OCI-LY3 (cell line): ENCODE measurements around the gene MTMR2.
"Not testable (repeated sequence)": the region's sequence is repeated elsewhere in the genome, so short reads cannot be mapped to it uniquely, and the experiment has no call there.

Experiments
- H2AFZ ChIP-seq: fragments of 200-600, 300-600 bp; shearing (Covaris generic); 2 replicates; pipeline ENCODE4 v1.6.0; 2014; ENCODE audit warnings: antibody characterized with exemption, low read depth, low read length
- H3K27ac ChIP-seq: fragments of 200-600, 300-600 bp; sonication (generic); 2 replicates; pipeline ENCODE4 v1.5.1; 2014; ENCODE audit warnings: mild to moderate bottlenecking, low read length, moderate library complexity, mixed read lengths
- H3K27me3 ChIP-seq: fragments of 200-600, 300-600 bp; sonication (generic); 2 replicates; pipeline ENCODE4 v1.6.1; 2014; ENCODE audit warnings: low read depth, low read length, mixed read lengths
- H3K36me3 ChIP-seq: fragments of 200-600, 300-600 bp; sonication (generic); replicated peaks from 2 replicates; pipeline ENCODE3; 2014; ENCODE audit warnings: low read depth, low read length, mixed read lengths
- H3K4me1 ChIP-seq: fragments of 300-600, 200-600 bp; sonication (generic); 2 replicates; pipeline ENCODE4 v1.6.1; 2014; ENCODE audit warnings: low read length, mixed read lengths
- H3K4me2 ChIP-seq: fragments of 200-600, 300-600 bp; sonication (generic); 2 replicates; pipeline ENCODE4 v1.6.1; 2014; ENCODE audit warnings: low read length, mixed read lengths
- H3K4me3 ChIP-seq: fragments of 300-600, 200-600 bp; sonication (generic); 2 replicates; pipeline ENCODE4 v1.5.1; 2014; ENCODE audit warnings: antibody characterized with exemption, mild to moderate bottlenecking, low read length, moderate library complexity
- H3K79me2 ChIP-seq: fragments of 300-600, 200-600 bp; shearing (Covaris generic); 2 replicates; pipeline ENCODE4 v1.6.1; 2014; ENCODE audit warnings: mild to moderate bottlenecking, low read length, mixed read lengths
- H3K9ac ChIP-seq: fragments of 300-600, 200-600 bp; shearing (Covaris generic); 2 replicates; pipeline ENCODE4 v1.6.0; 2014; ENCODE audit warnings: mild to moderate bottlenecking, low read length, moderate library complexity
- H3K9me3 ChIP-seq: fragments of 200-600, 300-600 bp; shearing (Covaris generic); 2 replicates; pipeline ENCODE4 v1.6.1; 2014; ENCODE audit warnings: low read length, mixed read lengths; ENCODE audit not compliant: insufficient read depth
- H4K20me1 ChIP-seq: fragments of 200-600, 300-600 bp; sonication (generic); 2 replicates; pipeline ENCODE4 v1.6.1; 2016; ENCODE audit warnings: low read length, mixed read lengths; ENCODE audit not compliant: insufficient read depth
- CTCF ChIP-seq: fragments of 200-600, 300-600 bp; sonication (generic); IDR thresholded peaks from 2 replicates; pipeline ENCODE4 v1.5.1; 2014; ENCODE audit warnings: antibody characterized with exemption, low read length, low read depth
- EZH2phosphoT487 ChIP-seq: fragments of 200-600 bp; shearing (Covaris generic); IDR thresholded peaks from 2 replicates; pipeline ENCODE4 v1.6.1; 2018; ENCODE audit warnings: antibody characterized with exemption, mixed run types, low read depth

MTMR2 gene

GRCh38 chr11:95829580-95830259 is 94.2 kb downstream of the MTMR2 start:
- H3K36me3 ChIP-seq = peaks cover 35% of the 10 kb centered on the region
- no peaks in the 10 kb centered on the region for H3K79me2 ChIP-seq
- peaks cover 20% of the 10 kb centered on the region for H3K4me1 ChIP-seq
- no peak overlapping the region for H3K4me2 ChIP-seq
- no peak overlapping the region for H3K27ac ChIP-seq
- no peaks in the 10 kb centered on the region for H3K27me3 ChIP-seq
- H3K9me3 ChIP-seq = no peaks in the 10 kb centered on the region
- no peak overlapping the region for H3K4me3 ChIP-seq
- H2AFZ ChIP-seq = no peak overlapping the region
- H4K20me1 ChIP-seq = no peaks in the 10 kb centered on the region
- no peak overlapping the region for H3K9ac ChIP-seq
- TF ChIP-seq CTCF = no peak

GRCh38 chr11:95827696-95828095 is 96.2 kb downstream of the MTMR2 start:
- H3K27me3 ChIP-seq = no peaks in the 10 kb centered on the region
- H3K36me3 ChIP-seq = peaks cover 19% of the 10 kb centered on the region
- H3K9ac ChIP-seq = no peak overlapping the region
- H2AFZ ChIP-seq = no peak overlapping the region
- no peak overlapping the region for H3K4me3 ChIP-seq
- H3K9me3 ChIP-seq = no peaks in the 10 kb centered on the region
- TF ChIP-seq CTCF = no peak
- TF ChIP-seq EZH2phosphoT487 = no peak
- no peaks in the 10 kb centered on the region for H4K20me1 ChIP-seq
- peaks cover 17% of the 10 kb centered on the region for H3K4me1 ChIP-seq
- H3K4me2 ChIP-seq = no peak overlapping the region
- no peak overlapping the region for H3K27ac ChIP-seq
- H3K79me2 ChIP-seq = no peaks in the 10 kb centered on the region

- H4K20me1 ChIP-seq = no peaks in the 10 kb centered on the region
- TF ChIP-seq EZH2phosphoT487 (no peak), CTCF (no peak)
- no peaks in the 10 kb centered on the region for H3K9me3 ChIP-seq
- H3K36me3 ChIP-seq = peaks cover 14% of the 10 kb centered on the region
- no peaks in the 10 kb centered on the region for H3K27me3 ChIP-seq
- H3K4me1 ChIP-seq = no peaks in the 10 kb centered on the region
- H3K4me3 ChIP-seq = no peak overlapping the region
- H3K9ac ChIP-seq = no peak overlapping the region
- H3K27ac ChIP-seq = no peak overlapping the region
- H3K4me2 ChIP-seq = no peak overlapping the region
- H3K79me2 ChIP-seq = no peaks in the 10 kb centered on the region
- H2AFZ ChIP-seq = no peak overlapping the region
Observed at GRCh38 chr11:95821640-95822039, 102.3 kb downstream of the MTMR2 start.

- TF ChIP-seq CTCF (no peak), EZH2phosphoT487 (no peak)
- Histone ChIP-seq H3K4me3 (no peak overlapping the region), H3K36me3 (peaks cover 19% of the 10 kb centered on the region), H3K4me2 (no peak overlapping the region), H4K20me1 (no peaks in the 10 kb centered on the region), H3K4me1 (peaks cover 7% of the 10 kb centered on the region), H3K79me2 (no peaks in the 10 kb centered on the region), H2AFZ (no peak overlapping the region), H3K9me3 (no peaks in the 10 kb centered on the region), H3K27me3 (no peaks in the 10 kb centered on the region), H3K27ac (no peak overlapping the region), H3K9ac (no peak overlapping the region)
Observed at GRCh38 chr11:95816037-95816436, 107.9 kb downstream of the MTMR2 start.

- not testable (repeated sequence) for H2AFZ ChIP-seq, H4K20me1 ChIP-seq, H3K27ac ChIP-seq, H3K4me2 ChIP-seq, H3K79me2 ChIP-seq, H3K4me3 ChIP-seq, H3K27me3 ChIP-seq, H3K9me3 ChIP-seq, H3K4me1 ChIP-seq, H3K9ac ChIP-seq
- peaks cover 13% of the 10 kb centered on the region for H3K36me3 ChIP-seq
Observed at GRCh38 chr11:95811052-95811451, 112.9 kb downstream of the MTMR2 start.

GRCh38 chr11:95806464-95806863 is 117.4 kb downstream of the MTMR2 start:
- not testable (repeated sequence) for H3K9me3 ChIP-seq, H3K79me2 ChIP-seq, H2AFZ ChIP-seq, H4K20me1 ChIP-seq, H3K27ac ChIP-seq, H3K4me2 ChIP-seq, H3K27me3 ChIP-seq, H3K4me3 ChIP-seq, H3K36me3 ChIP-seq, H3K9ac ChIP-seq, H3K4me1 ChIP-seq
